DOHH2 (cell line): ENCODE measurements around the gene EIF4E2.

Experiments
- H3F3A ChIP-seq: fragments of 200-600 bp; sonication (generic), shearing (Covaris generic); 2 replicates; pipeline ENCODE4 v1.6.0; 2016; ENCODE audit warnings: antibody characterized with exemption, mild to moderate bottlenecking; ENCODE audit not compliant: control insufficient read depth, insufficient read depth
- H3K27ac ChIP-seq: fragments of 200-600 bp; sonication (generic); 2 replicates; pipeline ENCODE4 v1.5.1; 2014; ENCODE audit warnings: low read depth, mild to moderate bottlenecking, low read length, moderate library complexity
- H3K27me3 ChIP-seq: fragments of 200-600 bp; sonication (generic); 2 replicates; pipeline ENCODE4 v1.6.1; 2014; ENCODE audit warnings: mild to moderate bottlenecking, low read length, mixed read lengths; ENCODE audit not compliant: control insufficient read depth
- H3K36me3 ChIP-seq: fragments of 200-600 bp; sonication (generic); 2 replicates; pipeline ENCODE4 v1.6.1; 2014; ENCODE audit warnings: mild to moderate bottlenecking, low read length, moderate library complexity, mixed read lengths; ENCODE audit not compliant: control insufficient read depth
- H3K4me1 ChIP-seq: fragments of 200-600 bp; sonication (generic); 2 replicates; pipeline ENCODE4 v1.6.1; 2014; ENCODE audit warnings: mild to moderate bottlenecking, low read length, mixed read lengths; ENCODE audit not compliant: control insufficient read depth
- H3K4me2 ChIP-seq: fragments of 200-600 bp; sonication (generic); 2 replicates; pipeline ENCODE4 v1.6.0; 2014; ENCODE audit warnings: mild to moderate bottlenecking, low read length, moderate library complexity
- H3K4me3 ChIP-seq: fragments of 200-600 bp; sonication (generic); 2 replicates; pipeline ENCODE4 v1.5.1; 2014; ENCODE audit warnings: mild to moderate bottlenecking, low read length, mixed read lengths
- H3K79me2 ChIP-seq: fragments of 200-600 bp; sonication (generic); 2 replicates; pipeline ENCODE4 v1.6.1; 2014; ENCODE audit warnings: mild to moderate bottlenecking, low read length, mixed read lengths; ENCODE audit not compliant: control insufficient read depth
- H3K9me2 ChIP-seq: fragments of 200-600 bp; sonication (generic); replicated peaks from 2 replicates; pipeline ENCODE4 v1.6.1; 2014; ENCODE audit warnings: mild to moderate bottlenecking, low read length, mixed read lengths; ENCODE audit not compliant: control insufficient read depth
- H3K9me3 ChIP-seq: fragments of 200-600 bp; sonication (generic); 2 replicates; pipeline ENCODE4 v1.6.1; 2014; ENCODE audit warnings: antibody characterized with exemption, low read length, mixed read lengths; ENCODE audit not compliant: control insufficient read depth, insufficient read depth
- H4K20me1 ChIP-seq: fragments of 200-600 bp; sonication (generic); 2 replicates; pipeline ENCODE4 v1.6.0; 2014; ENCODE audit warnings: low read depth, mild to moderate bottlenecking, antibody characterized with exemption, low read length, moderate library complexity; ENCODE audit not compliant: control insufficient read depth, insufficient read depth
- CTCF ChIP-seq: fragments of 200-600 bp; sonication (generic); IDR thresholded peaks from one replicate; pipeline ENCODE4 v1.5.1; 2014; ENCODE audit warnings: antibody characterized with exemption, mild to moderate bottlenecking, low read depth, low read length; ENCODE audit not compliant: poor library complexity, severe bottlenecking
- EZH2phosphoT487 ChIP-seq: fragments of 200-600 bp; sonication (generic); IDR thresholded peaks from 2 replicates; pipeline ENCODE4 v1.6.1; 2017; ENCODE audit warnings: borderline replicate concordance, mild to moderate bottlenecking, antibody characterized with exemption, low read length, moderate library complexity, mixed read lengths

The EIF4E2 gene

GRCh38 chr2:232603283-232603682, 52.8 kb downstream of the EIF4E2 start:
- no peaks in the 10 kb centered on the region for H4K20me1 ChIP-seq
- H3K4me1 ChIP-seq: peaks cover 6% of the 10 kb centered on the region
- no peak overlapping the region for H3K4me2 ChIP-seq
- no peak overlapping the region for H3K4me3 ChIP-seq
- H3F3A ChIP-seq: no peaks in the 10 kb centered on the region
- no peaks in the 10 kb centered on the region for H3K79me2 ChIP-seq
- no peak overlapping the region for H3K27ac ChIP-seq
- H3K27me3 ChIP-seq: 0 out of 2 replicates have a peak, but pooled peaks cover 4% of the 10 kb centered on the region
- H3K9me2 ChIP-seq: no peaks in the 10 kb centered on the region
- no peak for TF ChIP-seq CTCF
- H3K9me3 ChIP-seq: no peaks in the 10 kb centered on the region
- no peaks in the 10 kb centered on the region for H3K36me3 ChIP-seq

- Histone ChIP-seq H4K20me1 (no peaks in the 10 kb centered on the region), H3K4me2 (no peak overlapping the region), H3K4me1 (peaks cover 6% of the 10 kb centered on the region), H3F3A (no peaks in the 10 kb centered on the region), H3K27me3 (0 out of 2 replicates have a peak, but pooled peaks cover 4% of the 10 kb centered on the region), H3K9me3 (no peaks in the 10 kb centered on the region), H3K27ac (no peak overlapping the region), H3K79me2 (no peaks in the 10 kb centered on the region), H3K9me2 (no peaks in the 10 kb centered on the region), H3K4me3 (no peak overlapping the region), H3K36me3 (no peaks in the 10 kb centered on the region)
- no peak for TF ChIP-seq EZH2phosphoT487
- TF ChIP-seq CTCF: no peak
Observed at GRCh38 chr2:232604535-232604934, 54.0 kb downstream of the EIF4E2 start.

- Histone ChIP-seq H3F3A (no peaks in the 10 kb centered on the region), H3K9me3 (no peaks in the 10 kb centered on the region), H3K4me1 (peaks cover 6% of the 10 kb centered on the region), H3K79me2 (no peaks in the 10 kb centered on the region), H3K4me2 (no peak overlapping the region), H3K36me3 (no peaks in the 10 kb centered on the region), H3K27ac (no peak overlapping the region), H3K27me3 (0 out of 2 replicates have a peak, but pooled peaks cover 4% of the 10 kb centered on the region), H4K20me1 (no peaks in the 10 kb centered on the region), H3K4me3 (no peak overlapping the region), H3K9me2 (no peaks in the 10 kb centered on the region)
- no peak for TF ChIP-seq EZH2phosphoT487
- no peak for TF ChIP-seq CTCF
Observed at GRCh38 chr2:232607011-232607410, 56.5 kb downstream of the EIF4E2 start.

- H3K79me2 ChIP-seq: no peaks in the 10 kb centered on the region
- H4K20me1 ChIP-seq: no peaks in the 10 kb centered on the region
- no peaks in the 10 kb centered on the region for H3K9me3 ChIP-seq
- no peak overlapping the region for H3K4me3 ChIP-seq
- peaks cover 6% of the 10 kb centered on the region for H3K4me1 ChIP-seq
- H3K36me3 ChIP-seq: no peaks in the 10 kb centered on the region
- H3K4me2 ChIP-seq: no peak overlapping the region
- no peak overlapping the region for H3K27ac ChIP-seq
- no peaks in the 10 kb centered on the region for H3F3A ChIP-seq
- no peaks in the 10 kb centered on the region for H3K27me3 ChIP-seq
- TF ChIP-seq EZH2phosphoT487 (no peak), CTCF (no peak)
- no peaks in the 10 kb centered on the region for H3K9me2 ChIP-seq
Observed at GRCh38 chr2:232609607-232610006, 59.1 kb downstream of the EIF4E2 start.
